HG03139 (cell line): ENCODE data around the gene TOP3B.

Experiments
- ATAC-seq: cut with Tn5 transposase; IDR thresholded peaks from one replicate; pipeline ENCODE4 v1.9.1; 2021; ENCODE audit not compliant: unreplicated experiment

Gene TOP3B

GRCh38 chr22:21982338-21982965 is at the start of gene TOP3B:
TSS of gene TOP3B (minus strand) at chr22:21982787. CDS start at chr22:21975709, 7,078 bp downstream.
- ATAC-seq = no peak

- ATAC-seq = no peak
Observed at GRCh38 chr22:22031183-22031945, 48.8 kb upstream of the TOP3B start.

- ATAC-seq = peak; percentile 55
Observed at GRCh38 chr22:22030493-22031182, 48.1 kb upstream of the TOP3B start.

- no peak for ATAC-seq
Observed at GRCh38 chr22:22027955-22028354, 45.4 kb upstream of the TOP3B start.

GRCh38 chr22:22026157-22026831 is 43.7 kb upstream of the TOP3B start:
- ATAC-seq = no peak

- no peak for ATAC-seq
Observed at GRCh38 chr22:22025320-22026156, 43.0 kb upstream of the TOP3B start.

GRCh38 chr22:22024440-22024839 is 41.9 kb upstream of the TOP3B start:
- no peak for ATAC-seq

GRCh38 chr22:22023581-22024137 is 41.1 kb upstream of the TOP3B start:
- no peak for ATAC-seq

GRCh38 chr22:22022947-22023534 is 40.5 kb upstream of the TOP3B start:
- ATAC-seq = no peak

GRCh38 chr22:22022255-22022840 is 39.8 kb upstream of the TOP3B start:
- no peak for ATAC-seq

- no peak for ATAC-seq
Observed at GRCh38 chr22:22021162-22021750, 38.7 kb upstream of the TOP3B start.

- no peak for ATAC-seq
Observed at GRCh38 chr22:22020425-22020852, 37.9 kb upstream of the TOP3B start.

- no peak for ATAC-seq
Observed at GRCh38 chr22:22019659-22020424, 37.3 kb upstream of the TOP3B start.

GRCh38 chr22:22018825-22019658 is 36.5 kb upstream of the TOP3B start:
- ATAC-seq = no peak

- ATAC-seq = no peak
Observed at GRCh38 chr22:22015631-22016030, 33.0 kb upstream of the TOP3B start.

- ATAC-seq = no peak
Observed at GRCh38 chr22:22014285-22014659, 31.7 kb upstream of the TOP3B start.

GRCh38 chr22:22013559-22014284 is 31.1 kb upstream of the TOP3B start:
- ATAC-seq = no peak
